Subcutaneous adipose tissue (tissue), 4 donors: ENCODE measurements around the gene MYO7B. TPM values are rescaled to one million over a fixed set of nuclear protein-coding genes. Genes with fewer than 3 reads are reported as not detected.

Experiments
- CTCF ChIP-seq: fragments of 450-650 bp; IDR thresholded peaks from one replicate; pipeline ENCODE4 v1.5.1; 2016; ENCODE audit warnings: low read depth, mild to moderate bottlenecking, control low read depth, antibody characterized with exemption, moderate library complexity
- total RNA-seq, 4 donors: library from RNA; depleted of rRNA; stranded (reverse); fragments of >200 nt; gene quantifications; one replicate each; pipeline ENCODE4 v1.1.0, GENCODE V29; 2016

Gene MYO7B
- total RNA-seq, 4 donors from 2014 or later: 0.49 to 0.57 (median 0.51) TPM; not detected in 1

DNA sequence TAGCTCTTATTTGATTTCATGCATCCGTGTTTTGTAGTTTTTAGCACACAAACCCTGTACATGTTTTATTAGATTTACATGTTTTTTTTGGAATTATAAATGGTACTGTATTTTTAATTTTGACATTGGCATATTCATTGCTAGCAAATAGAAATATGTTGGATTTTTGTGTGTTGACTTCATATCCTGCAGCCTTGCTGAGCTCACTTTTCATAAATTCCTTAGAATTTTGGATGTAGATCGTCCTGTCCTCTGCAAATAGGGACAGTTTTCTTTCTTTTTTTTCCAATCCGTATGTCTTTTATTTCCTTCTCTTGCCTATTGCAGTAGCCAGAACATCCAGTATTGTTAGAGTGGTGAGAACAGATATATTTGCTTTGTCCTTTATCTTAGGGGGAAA lies 63.7 kb downstream of the MYO7B start:
- no peak for TF ChIP-seq CTCF

DNA sequence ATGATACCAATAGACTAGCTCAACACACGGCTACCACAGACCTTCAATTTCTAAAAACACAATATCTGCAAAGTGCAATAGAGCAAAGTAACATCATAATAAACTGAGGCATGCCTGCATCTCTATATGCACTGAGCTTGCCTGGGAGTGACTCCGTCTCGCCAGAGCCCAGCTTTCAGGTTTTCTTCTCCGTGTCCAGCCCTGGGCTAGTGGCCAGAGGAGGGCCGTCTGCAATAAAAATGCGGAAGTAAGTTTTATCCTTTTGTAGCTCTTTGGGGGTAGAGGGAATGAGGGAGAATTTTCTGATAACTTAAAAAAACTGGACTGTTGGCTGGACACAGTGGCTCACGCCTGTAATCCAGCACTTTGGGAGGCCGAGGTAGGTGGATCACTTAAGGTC lies 69.5 kb downstream of the MYO7B start:
- TF ChIP-seq CTCF: no peak

DNA sequence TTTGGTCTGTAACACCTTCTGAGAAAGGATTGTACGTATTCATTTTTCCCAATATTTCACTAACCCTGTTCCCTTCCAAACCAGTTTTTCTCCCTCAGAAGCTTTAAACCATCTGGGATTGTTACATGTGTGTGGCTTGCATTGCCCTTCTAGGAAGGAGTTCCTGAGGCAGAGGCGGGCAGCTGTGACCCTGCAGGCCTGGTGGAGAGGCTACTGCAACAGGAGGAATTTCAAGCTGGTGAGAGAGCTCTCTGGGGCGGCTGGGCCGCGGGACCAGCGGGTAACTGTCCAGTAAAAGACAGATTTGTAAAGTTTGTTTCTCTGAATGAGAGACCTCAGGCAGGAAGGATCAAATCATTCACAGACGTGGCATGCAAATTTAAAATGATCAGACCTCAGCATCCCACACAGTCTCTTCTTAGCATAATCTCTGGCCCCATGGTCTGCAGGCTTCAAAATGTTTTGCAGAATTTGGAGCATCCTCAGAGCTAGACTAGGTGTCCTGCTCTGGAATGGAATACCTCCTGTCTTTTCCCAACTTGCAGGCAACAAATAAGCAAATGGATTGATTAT lies 70.3 kb downstream of the MYO7B start:
- TF ChIP-seq CTCF: no peak

- TF ChIP-seq CTCF: no peak
Measured at GRCh38 chr2:127606625-127607398, 71.3 kb downstream of the MYO7B start.

GRCh38 chr2:127607399-127607908 lies 72.0 kb downstream of the MYO7B start:
- no peak for TF ChIP-seq CTCF

- TF ChIP-seq CTCF: no peak
Measured at GRCh38 chr2:127608061-127609030, 72.9 kb downstream of the MYO7B start.
